ENCODE measurements around the gene SLC8B1.

SLC8B1 gene

DNA sequence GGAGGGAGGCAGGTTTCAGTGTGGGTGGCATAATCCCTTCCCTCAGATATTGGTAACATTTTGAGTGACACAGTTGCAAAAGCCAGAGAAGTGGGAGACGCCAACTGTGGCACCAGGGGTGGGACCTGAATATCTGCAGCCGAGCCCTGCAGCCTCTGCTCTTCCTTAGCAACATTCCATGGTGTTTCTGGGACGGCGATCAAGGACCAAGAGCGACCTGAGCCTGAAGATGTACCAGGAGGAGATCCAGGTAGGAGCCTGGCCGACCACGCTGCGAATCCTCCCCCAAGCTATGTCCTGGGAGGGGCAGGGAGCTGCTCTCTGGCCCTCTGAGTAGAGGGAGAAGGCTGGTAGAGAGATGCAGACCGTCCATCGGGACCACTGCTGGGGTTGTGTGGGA is 41.8 kb downstream of the SLC8B1 start:
- in situ Hi-C loops (cut with MboI; ENCODE audit: low pct_unique_long_range_greater_than_20kb, low sequenced_read_pairs, unreplicated experiment), result no loop called here
- DNase-seq (ENCODE audit: low spot score), result no peak
- TF ChIP-seq CTCF (IDR thresholded peaks at IDR 0.05; ENCODE audit: extremely low read depth, insufficient read depth, missing control alignments), result no peak

DNA sequence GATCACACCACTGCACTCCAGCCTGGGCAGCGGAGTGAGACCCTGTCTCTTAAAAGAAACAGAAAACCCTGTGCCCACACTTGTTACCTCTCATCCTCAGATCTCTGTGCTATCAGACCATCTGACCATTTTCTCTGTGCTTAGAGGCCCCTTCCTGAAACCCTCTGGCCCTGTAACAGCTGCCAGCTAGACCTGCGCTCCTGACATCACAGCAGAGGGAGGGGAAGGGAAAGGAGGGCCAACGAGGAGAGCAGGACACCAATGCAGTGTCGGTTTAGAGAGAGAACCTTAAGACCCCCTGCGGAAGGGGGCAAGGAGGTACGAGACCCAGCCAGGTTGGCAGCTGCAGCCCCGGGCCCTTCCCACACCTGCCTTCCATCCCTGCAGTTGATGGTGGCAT is 42.4 kb downstream of the SLC8B1 start:
- in situ Hi-C loops (cut with MboI; ENCODE audit: low pct_unique_long_range_greater_than_20kb, low sequenced_read_pairs, unreplicated experiment), result no loop called here
- TF ChIP-seq CTCF (IDR thresholded peaks at IDR 0.05; ENCODE audit: extremely low read depth, insufficient read depth, missing control alignments), result no peak
- no peak for DNase-seq (ENCODE audit: low spot score)

DNA sequence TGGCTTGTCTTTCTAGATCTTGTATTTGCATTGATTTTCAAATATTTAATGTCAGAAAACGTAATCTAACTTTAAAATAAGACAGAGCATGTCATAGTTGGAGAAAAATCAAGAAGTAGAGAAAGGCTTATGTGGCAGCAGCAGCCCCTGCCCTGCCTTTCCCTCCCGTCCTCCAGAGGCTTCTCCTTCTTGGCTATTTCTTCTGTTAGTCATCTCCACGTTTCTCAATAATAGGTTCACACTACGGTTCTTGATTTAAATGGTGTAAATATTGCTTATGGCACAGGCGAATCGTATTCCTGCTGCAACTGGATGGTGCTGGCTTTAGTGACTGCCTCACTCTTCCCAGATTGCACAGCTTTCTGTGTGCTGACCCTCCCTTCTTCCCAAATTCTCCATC is 42.8 kb downstream of the SLC8B1 start:
- in situ Hi-C loops (cut with MboI; ENCODE audit: low pct_unique_long_range_greater_than_20kb, low sequenced_read_pairs, unreplicated experiment), result no loop called here
- DNase-seq (ENCODE audit: low spot score), result no peak
- no peak for TF ChIP-seq CTCF (IDR thresholded peaks at IDR 0.05; ENCODE audit: extremely low read depth, insufficient read depth, missing control alignments)

DNA sequence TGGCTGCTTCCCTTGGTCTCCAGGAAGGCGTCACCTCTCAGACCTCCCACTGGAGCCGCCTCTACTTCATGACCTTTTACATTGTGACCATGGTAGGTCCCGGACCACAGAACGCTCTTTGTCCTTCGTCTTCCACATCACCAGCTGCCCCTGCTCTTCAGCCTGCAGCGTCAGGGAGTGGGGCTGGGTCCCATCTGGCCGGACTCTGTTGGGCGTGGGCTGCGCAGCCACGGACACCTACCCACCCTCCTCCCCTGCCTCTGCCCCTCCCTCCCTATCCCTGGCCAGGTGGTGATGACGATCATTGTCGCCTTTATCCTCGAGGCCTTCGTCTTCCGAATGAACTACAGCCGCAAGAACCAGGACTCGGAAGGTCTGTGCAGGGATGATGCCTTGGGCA is 43.3 kb downstream of the SLC8B1 start:
- DNase-seq (ENCODE audit: low spot score), result no peak
- in situ Hi-C loops (cut with MboI; ENCODE audit: low pct_unique_long_range_greater_than_20kb, low sequenced_read_pairs, unreplicated experiment), result no loop called here
- TF ChIP-seq CTCF (IDR thresholded peaks at IDR 0.05; ENCODE audit: extremely low read depth, insufficient read depth, missing control alignments), result no peak

GRCh38 chr12:113290506-113290905 is 44.4 kb downstream of the SLC8B1 start:
- in situ Hi-C loops (cut with MboI; ENCODE audit: low pct_unique_long_range_greater_than_20kb, low sequenced_read_pairs, unreplicated experiment), result no loop called here
- no peak for TF ChIP-seq CTCF (IDR thresholded peaks at IDR 0.05; ENCODE audit: extremely low read depth, insufficient read depth, missing control alignments)

DNA sequence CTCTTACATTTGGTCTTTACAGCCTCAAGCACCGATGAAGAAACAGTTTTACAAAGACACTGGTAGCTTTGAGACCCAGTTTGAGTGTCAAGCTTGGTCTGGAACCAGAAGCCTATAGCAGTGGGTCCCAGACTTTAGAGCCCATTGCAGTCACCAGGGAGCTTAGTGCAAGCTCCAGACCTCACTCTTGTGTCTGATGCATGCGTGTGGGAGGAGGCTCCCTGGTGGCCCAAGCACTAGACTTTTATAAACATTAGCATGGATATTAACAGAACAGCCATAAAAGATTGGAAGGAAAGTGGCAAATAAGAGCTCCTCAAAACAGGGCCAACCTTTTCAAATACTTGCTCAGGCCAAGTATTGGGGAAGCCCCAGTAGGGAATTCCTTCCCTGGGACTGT is 45.5 kb downstream of the SLC8B1 start:
- no peak for TF ChIP-seq CTCF (IDR thresholded peaks at IDR 0.05; ENCODE audit: extremely low read depth, insufficient read depth, missing control alignments)
- in situ Hi-C loops (cut with MboI; ENCODE audit: low pct_unique_long_range_greater_than_20kb, low sequenced_read_pairs, unreplicated experiment), result no loop called here

More at GRCh38 chr12:113290506-113290905, 44.4 kb downstream of the SLC8B1 start:
- DNase-seq (ENCODE audit: low spot score), result no peak

DNA sequence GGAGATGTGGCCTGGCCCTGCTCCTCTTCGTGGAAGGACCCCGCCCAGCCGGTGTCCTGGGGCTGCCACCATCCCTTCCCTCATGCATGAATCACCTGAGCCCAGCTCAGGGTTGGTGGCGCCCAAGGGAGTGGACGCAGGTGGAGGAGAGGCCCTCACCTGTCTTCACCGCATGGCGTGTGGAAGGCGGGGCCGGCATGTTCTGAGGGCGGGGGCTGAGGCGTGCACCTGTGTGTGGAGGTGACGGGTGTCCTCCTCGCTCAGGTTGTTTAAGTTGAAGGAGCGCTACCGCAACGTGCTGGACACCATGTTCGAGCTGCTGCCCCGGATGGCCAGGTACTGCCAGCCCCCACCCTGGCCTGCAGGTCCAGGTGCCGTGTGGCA is 47.0 kb downstream of the SLC8B1 start:
- TF ChIP-seq CTCF (IDR thresholded peaks at IDR 0.05; ENCODE audit: extremely low read depth, insufficient read depth, missing control alignments), result no peak
- DNase-seq (ENCODE audit: low spot score), result no peak
- in situ Hi-C loops (cut with MboI; ENCODE audit: low pct_unique_long_range_greater_than_20kb, low sequenced_read_pairs, unreplicated experiment), result no loop called here

More for the DNA sequence above, 45.5 kb downstream of the SLC8B1 start:
- DNase-seq (ENCODE audit: low spot score), result no peak
